Hematopoietic multipotent progenitor cell (in vitro differentiated cells): Measurements from ENCODE around the gene RAB3C. TPM values are rescaled to one million over a fixed set of nuclear protein-coding genes. Genes with fewer than 3 reads are reported as not detected.

ENCODE experiments used
- DNase-seq, 3 donors: peaks; one replicate each; pipeline ENCODE4 v3.0.0-alpha.2; 2011 to 2015; ENCODE audit warnings: low read depth in 2 of 3, low spot score in 2 of 3
- total RNA-seq: library from RNA; depleted of rRNA; stranded (reverse); fragments of >200 nt; gene quantifications from one replicate; pipeline ENCODE4 v1.2.3, GENCODE V29; 2012

RAB3C gene
- total RNA-seq, 1 donor = 0.27 TPM

- DNase-seq = no peak
Measured at GRCh38 chr5:58718269-58718978, 135.5 kb downstream of the RAB3C start.

GRCh38 chr5:58722160-58722559, 139.3 kb downstream of the RAB3C start:
- no peak for DNase-seq

GRCh38 chr5:58724992-58725391, 142.1 kb downstream of the RAB3C start:
- peak in 1 of 3 donors; percentile 33 for DNase-seq

- no peak for DNase-seq
Measured at GRCh38 chr5:58731641-58732040, 148.8 kb downstream of the RAB3C start.

- DNase-seq = no peak
Measured at GRCh38 chr5:58735637-58736036, 152.8 kb downstream of the RAB3C start.

GRCh38 chr5:58736214-58736613, 153.3 kb downstream of the RAB3C start:
- DNase-seq = no peak

GRCh38 chr5:58737671-58738070, 154.8 kb downstream of the RAB3C start:
- DNase-seq = no peak

- DNase-seq = no peak
Measured at GRCh38 chr5:58738336-58738735, 155.5 kb downstream of the RAB3C start.

GRCh38 chr5:58739051-58739450, 156.2 kb downstream of the RAB3C start:
- DNase-seq = no peak

- DNase-seq = no peak
Measured at GRCh38 chr5:58740956-58741355, 158.1 kb downstream of the RAB3C start.

- DNase-seq = no peak
Measured at GRCh38 chr5:58745350-58745749, 162.5 kb downstream of the RAB3C start.

- no peak for DNase-seq
Measured at GRCh38 chr5:58746321-58746720, 163.4 kb downstream of the RAB3C start.

GRCh38 chr5:58750036-58750435, 167.2 kb downstream of the RAB3C start:
- no peak for DNase-seq

- DNase-seq = peak in 2 of 3 donors; percentile 46 to 63
Measured at GRCh38 chr5:58751222-58751837, 168.5 kb downstream of the RAB3C start.

GRCh38 chr5:58752104-58752503, 169.2 kb downstream of the RAB3C start:
- DNase-seq = no peak

GRCh38 chr5:58753446-58753845, 170.6 kb downstream of the RAB3C start:
- DNase-seq = no peak

GRCh38 chr5:58754250-58754649, 171.4 kb downstream of the RAB3C start:
- DNase-seq = no peak

GRCh38 chr5:58755397-58755796, 172.5 kb downstream of the RAB3C start:
- DNase-seq = no peak

GRCh38 chr5:58759745-58760144, 176.9 kb downstream of the RAB3C start:
- DNase-seq = peak in 2 of 3 donors; percentile 40 to 69

GRCh38 chr5:58760222-58760621, 177.3 kb downstream of the RAB3C start:
- DNase-seq = no peak

GRCh38 chr5:58761407-58761806, 178.5 kb downstream of the RAB3C start:
- no peak for DNase-seq

- DNase-seq = no peak
Measured at GRCh38 chr5:58763390-58763789, 180.5 kb downstream of the RAB3C start.
